ENCODE measurements around the gene FAM53A.

Gene FAM53A

GRCh38 chr4:1603413-1604135 lies 80.5 kb downstream of the FAM53A start:
- DNase-seq (ENCODE audit: low spot score) = no peak

GRCh38 chr4:1602655-1603412 lies 81.3 kb downstream of the FAM53A start:
- DNase-seq (ENCODE audit: low spot score) = no peak

- no peak for DNase-seq (ENCODE audit: low spot score)
Measured at GRCh38 chr4:1601852-1602654, 82.1 kb downstream of the FAM53A start.

GRCh38 chr4:1601533-1601835 lies 82.6 kb downstream of the FAM53A start:
- DNase-seq (ENCODE audit: low spot score) = no peak

GRCh38 chr4:1600811-1601532 lies 83.1 kb downstream of the FAM53A start:
- no peak for DNase-seq (ENCODE audit: low spot score)

- no peak for DNase-seq (ENCODE audit: low spot score)
Measured at GRCh38 chr4:1600211-1600780, 83.8 kb downstream of the FAM53A start.

GRCh38 chr4:1599491-1600210 lies 84.5 kb downstream of the FAM53A start:
- DNase-seq (ENCODE audit: low spot score) = no peak

GRCh38 chr4:1599026-1599481 lies 85.1 kb downstream of the FAM53A start:
- DNase-seq (ENCODE audit: low spot score) = no peak

- no peak for DNase-seq (ENCODE audit: low spot score)
Measured at GRCh38 chr4:1598206-1599025, 85.7 kb downstream of the FAM53A start.

GRCh38 chr4:1597021-1597931 lies 86.8 kb downstream of the FAM53A start:
- DNase-seq (ENCODE audit: low spot score) = no peak

- no peak for DNase-seq (ENCODE audit: low spot score)
Measured at GRCh38 chr4:1596393-1596792, 87.7 kb downstream of the FAM53A start.

- no peak for DNase-seq (ENCODE audit: low spot score)
Measured at GRCh38 chr4:1595789-1596325, 88.3 kb downstream of the FAM53A start.

- DNase-seq (ENCODE audit: low spot score) = no peak
Measured at GRCh38 chr4:1594871-1595788, 89.0 kb downstream of the FAM53A start.

GRCh38 chr4:1593881-1594345 lies 90.2 kb downstream of the FAM53A start:
- no peak for DNase-seq (ENCODE audit: low spot score)

GRCh38 chr4:1593458-1593857 lies 90.7 kb downstream of the FAM53A start:
- DNase-seq (ENCODE audit: low spot score) = no peak

GRCh38 chr4:1592709-1593417 lies 91.2 kb downstream of the FAM53A start:
- DNase-seq (ENCODE audit: low spot score) = no peak
